IMR-90 (cell line): ENCODE measurements around the gene NDUFB10. TPM values are rescaled to one million over a fixed set of nuclear protein-coding genes. Genes with fewer than 3 reads are reported as not detected.

Experiments
- ATAC-seq: fragments of 200-7000 bp; cut with Tn5 transposase; 2 replicates; pipeline ENCODE4 v1.9.1; 2020; ENCODE audit warnings: low read depth, mild to moderate bottlenecking, moderate library complexity
- BruUV-seq: library from RNA; stranded (reverse); fragments of 400-500 nt; replicated peaks from 2 replicates; lab custom pipeline; 2021; lab: Mats Ljungman, UMichigan
- CTCF ChIA-PET: fragments of 300-600 bp; formaldehyde crosslinking; extraction: SDS; loops from one replicate; lab custom pipeline; 2021; ENCODE audit warnings: antibody characterized with exemption; lab: Yijun Ruan, JAX
- POLR2A ChIA-PET: fragments of 300-600 bp; sonication (Branson Sonifier 250); formaldehyde crosslinking; loops from one replicate; lab custom pipeline; 2022; ENCODE audit warnings: antibody characterized with exemption; ENCODE audit not compliant: unreplicated experiment; lab: Charles Lee
- DNase-seq: peaks from one replicate; pipeline ENCODE4 v3.0.0; 2013
- H2AFZ ChIP-seq: replicated peaks from 2 replicates; pipeline ENCODE3; 2013; ENCODE audit warnings: low read length, mild to moderate bottlenecking; ENCODE audit not compliant: poor library complexity
- H2AK5ac ChIP-seq: 2 replicates; pipeline ENCODE4 v1.6.1; 2013; ENCODE audit warnings: low read depth, low read length, inconsistent platforms
- H2AK9ac ChIP-seq: replicated peaks from 2 replicates; pipeline ENCODE3; 2013; ENCODE audit warnings: mild to moderate bottlenecking, low read depth, low read length, moderate library complexity; ENCODE audit not compliant: poor library complexity
- H2BK120ac ChIP-seq: 2 replicates; pipeline ENCODE4 v1.6.1; 2013; ENCODE audit warnings: low read depth, low read length, inconsistent platforms
- H2BK15ac ChIP-seq: 3 replicates; pipeline ENCODE4 v1.6.1; 2013; ENCODE audit warnings: low read depth, low read length, inconsistent platforms
- H2BK20ac ChIP-seq: 2 replicates; pipeline ENCODE4 v1.6.1; 2013; ENCODE audit warnings: low read depth, mild to moderate bottlenecking, inconsistent platforms, low read length, moderate library complexity
- H2BK5ac ChIP-seq: 2 replicates; pipeline ENCODE4 v1.6.1; 2013; ENCODE audit warnings: mild to moderate bottlenecking, low read depth, low read length, inconsistent platforms; ENCODE audit not compliant: poor library complexity, severe bottlenecking
- H3K14ac ChIP-seq: replicated peaks from 2 replicates; pipeline ENCODE4 v1.6.1; 2013; ENCODE audit warnings: low read depth, low read length, inconsistent platforms
- H3K18ac ChIP-seq: 2 replicates; pipeline ENCODE4 v1.6.1; 2013; ENCODE audit warnings: low read depth, low read length, control low read depth
- H3K23ac ChIP-seq: 2 replicates; pipeline ENCODE4 v1.6.1; 2013; ENCODE audit warnings: low read depth, low read length, inconsistent platforms
- H3K27ac ChIP-seq: 2 replicates; pipeline ENCODE4 v1.5.1; 2013; ENCODE audit warnings: mild to moderate bottlenecking, control low read depth, low read length; ENCODE audit not compliant: insufficient read depth
- H3K27me3 ChIP-seq: 2 replicates; pipeline ENCODE4 v1.6.1; 2013; ENCODE audit warnings: low read length; ENCODE audit not compliant: control insufficient read depth, insufficient read depth
- H3K36me3 ChIP-seq: 2 replicates; pipeline ENCODE4 v1.6.1; 2013; ENCODE audit warnings: low read length, mixed read lengths; ENCODE audit not compliant: control insufficient read depth, insufficient read depth
- H3K4ac ChIP-seq: 2 replicates; pipeline ENCODE4 v1.6.1; 2013; ENCODE audit warnings: low read depth, low read length, inconsistent platforms
- H3K4me1 ChIP-seq: 2 replicates; pipeline ENCODE4 v1.6.1; 2013; ENCODE audit warnings: low read length, mixed read lengths; ENCODE audit not compliant: control insufficient read depth, insufficient read depth
- H3K4me2 ChIP-seq: 2 replicates; pipeline ENCODE4 v1.6.1; 2013; ENCODE audit warnings: low read depth, mild to moderate bottlenecking, control low read depth, low read length, moderate library complexity
- H3K4me3 ChIP-seq: 2 replicates; pipeline ENCODE4 v1.5.1; 2013; ENCODE audit warnings: low read depth, mild to moderate bottlenecking, control low read depth, low read length, moderate library complexity; ENCODE audit not compliant: insufficient read depth
- H3K56ac ChIP-seq: 2 replicates; pipeline ENCODE4 v1.6.1; 2013; ENCODE audit warnings: low read length, inconsistent platforms; ENCODE audit not compliant: insufficient read depth; ENCODE audit errors: extremely low read depth
- H3K79me1 ChIP-seq, 2 experiments: 2 replicates each; pipeline ENCODE4 v1.6.1; 2013; ENCODE audit warnings: low read length in 2 of 2, inconsistent platforms in 1 of 2, low read depth in 1 of 2
- H3K9ac ChIP-seq: 2 replicates; pipeline ENCODE4 v1.6.1; 2013; ENCODE audit warnings: low read depth, low read length, control low read depth
- H3K9me1 ChIP-seq: 2 replicates; pipeline ENCODE4 v1.6.1; 2013; ENCODE audit warnings: low read length, inconsistent platforms; ENCODE audit not compliant: insufficient read depth
- H3K9me3 ChIP-seq: 2 replicates; pipeline ENCODE4 v1.6.1; 2013; ENCODE audit warnings: low read length; ENCODE audit not compliant: control insufficient read depth, insufficient read depth
- H4K20me1 ChIP-seq: 2 replicates; pipeline ENCODE4 v1.6.1; 2013; ENCODE audit warnings: low read length, inconsistent platforms; ENCODE audit not compliant: insufficient read depth
- H4K5ac ChIP-seq: 2 replicates; pipeline ENCODE4 v1.6.1; 2013; ENCODE audit warnings: mild to moderate bottlenecking, low read depth, low read length, control low read depth
- H4K8ac ChIP-seq, 2 experiments: 2 replicates each; pipeline ENCODE4 v1.6.1; 2013; ENCODE audit warnings: low read depth in 2 of 2, low read length in 2 of 2, control low read depth in 1 of 2, inconsistent platforms in 1 of 2
- H4K91ac ChIP-seq: 2 replicates; pipeline ENCODE4 v1.6.1; 2013; ENCODE audit warnings: low read depth, low read length, inconsistent platforms; ENCODE audit not compliant: insufficient read depth
- ELK1 ChIP-seq: fragments of 150-350 bp; IDR thresholded peaks from 2 replicates; pipeline ENCODE4 v1.6.1; 2016; ENCODE audit warnings: low read depth, mild to moderate bottlenecking, low read length, moderate library complexity, borderline replicate concordance
- POLR2A ChIP-seq: IDR thresholded peaks from 2 replicates; pipeline ENCODE4 v1.6.1; 2012; ENCODE audit warnings: mild to moderate bottlenecking, low read depth, low read length
- USF2 ChIP-seq: fragments of 150-350 bp; IDR thresholded peaks from 2 replicates; pipeline ENCODE4 v1.6.1; 2017; ENCODE audit warnings: mild to moderate bottlenecking, antibody characterized with exemption, low read length, low read depth
- WGBS, 2 experiments: methylation state at CpG; one replicate each; pipeline versions ENCODE4 v1.1.5 to v1.1.7; 2013; ENCODE audit warnings: missing lambda C conversion rate in 2 of 2; ENCODE audit not compliant: insufficient read length in 1 of 2; ENCODE audit errors: extremely low coverage in 2 of 2; 5-methylcytosine and 5-hydroxymethylcytosine counted together
- dilution Hi-C: fragments of 300-500 bp; cut with HindIII; formaldehyde crosslinking; loops from one replicate; pipeline ENCODE4 v1.14.3; 2018; ENCODE audit warnings: low sequenced_read_pairs; ENCODE audit not compliant: unreplicated experiment
- in situ Hi-C: fragments of 300-500 bp; cut with MboI; formaldehyde crosslinking; loops from 3 replicates; pipeline ENCODE4 v1.14.3; 2019; ENCODE audit warnings: low sequenced_read_pairs, inconsistent platforms, mixed read lengths
- intact Hi-C: fragments of 100-400 bp; cut with micrococcal nuclease; formaldehyde crosslinking; loops from 2 replicates; pipeline ENCODE4 v1.10.0; 2022
- polyA plus RNA-seq, 3 experiments: library from polyadenylated mRNA; depleted of rRNA; stranded (reverse); fragments of >200 nt; gene quantifications; 2 replicates each; pipeline ENCODE4 v1.2.3, GENCODE V29; 2012; ENCODE audit warnings: low replicate concordance in 1 of 3
- total RNA-seq: library from RNA; depleted of rRNA; stranded (reverse); fragments of >200 nt; gene quantifications from 2 replicates; pipeline ENCODE4 v1.2.3, GENCODE V29; 2012

The NDUFB10 gene
- total and polyA plus RNA-seq, 2 of the 4 experiments (the other 2 are of a cell fraction): 189 to 220 TPM

- no peak for TF ChIP-seq ELK1
These were observed 25.2 kb downstream of the NDUFB10 start (continued) for GRCh38 chr16:1984347-1985225.

- TF ChIP-seq USF2: no peak
- TF ChIP-seq POLR2A: no peak
- no peak overlapping the region for H3K27ac ChIP-seq
- H2AK5ac ChIP-seq: no peak overlapping the region
- intact Hi-C loops (no loop called here), in situ Hi-C loops (no loop called here), dilution Hi-C loops (no loop called here)
- H3K9me1 ChIP-seq: peaks cover 9% of the 10 kb centered on the region
- H3K9ac ChIP-seq: no peak overlapping the region
- H2BK120ac ChIP-seq: no peak overlapping the region
- H3K18ac ChIP-seq: no peak overlapping the region
- DNase-seq (no peak), ATAC-seq (no peak)
- no peak overlapping the region for H3K4me3 ChIP-seq
- H4K5ac ChIP-seq: no peak overlapping the region
- ChIA-PET CTCF (no interaction called here), POLR2A (no interaction called here)
- no peak overlapping the region for H2BK15ac ChIP-seq
- no peak overlapping the region for H3K14ac ChIP-seq
- H3K27me3 ChIP-seq: peaks cover 32% of the 10 kb centered on the region
- no peak overlapping the region for H3K56ac ChIP-seq
- peaks cover 21 to 29% of the 10 kb centered on the region in 2 experiments for H3K79me1 ChIP-seq
- peaks cover 11% of the 10 kb centered on the region for H3K4me1 ChIP-seq
- H3K9me3 ChIP-seq: no peaks in the 10 kb centered on the region
- peak overlapping the region; percentile 89 for H3K23ac ChIP-seq
- H2AFZ ChIP-seq: peak overlapping the region; percentile 14
- BruUV-seq: no TSS peak
- peaks cover 13% of the 10 kb centered on the region for H3K36me3 ChIP-seq
- H3K4ac ChIP-seq: no peak overlapping the region
- H4K8ac ChIP-seq: peak overlapping the region in 1 of 2 experiments; percentile 53; a peak in 1 of 4 replicates
- H2BK20ac ChIP-seq: no peak overlapping the region
- H2BK5ac ChIP-seq: no peak overlapping the region
- peak overlapping the region; percentile 35 for H2AK9ac ChIP-seq
- 0 out of 2 replicates have a peak overlapping the region, but pooled peaks have one; percentile 28 for H4K91ac ChIP-seq
- WGBS, 2 experiments: 95% methylated on average over 9 of the region's 14 CpGs; no CpG with 5 or more reads in 1 of the 2 experiments
- no peak overlapping the region; the same call in 1 of the 2 replicates for H3K4me2 ChIP-seq
- H4K20me1 ChIP-seq: no peaks in the 10 kb centered on the region; the same call in 1 of the 2 replicates
These were observed 26.3 kb downstream of the NDUFB10 start for GRCh38 chr16:1985466-1986150.
